NCI-H128 (cell line): Measurements from ENCODE around the gene SUCO.
A peak's percentile ranks its signal among the peaks of the same experiment; 100 is the strongest.

Experiments
- DNase-seq: peaks from one replicate; lab custom pipeline; 2025; ENCODE audit not compliant: unreplicated experiment; lab: John Stamatoyannopoulos, UW

The SUCO gene

GRCh38 chr1:172514108-172514507 lies 18.8 kb upstream of the SUCO start:
- DNase-seq, result no peak

DNA sequence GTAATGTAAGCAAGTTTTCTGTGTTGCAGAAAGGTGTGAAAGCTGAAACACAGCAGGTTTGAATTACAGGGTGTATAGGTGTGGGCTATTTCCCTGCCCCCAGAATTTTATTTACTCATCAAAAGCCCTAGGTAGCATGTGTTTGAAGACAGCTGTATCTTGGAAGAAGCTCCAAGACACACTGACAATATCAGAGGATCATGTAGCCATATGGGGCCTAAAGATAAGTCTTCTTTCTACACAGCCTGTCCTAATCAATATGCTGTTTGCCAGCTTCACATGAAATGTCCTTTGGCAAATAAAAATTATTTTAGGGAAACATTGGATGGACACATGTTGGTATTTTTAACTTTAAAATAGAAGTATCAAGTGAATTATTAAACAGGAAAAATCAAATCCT lies 17.5 kb upstream of the SUCO start:
- DNase-seq, result no peak

GRCh38 chr1:172515927-172516326 lies 17.0 kb upstream of the SUCO start:
- no peak for DNase-seq

DNA sequence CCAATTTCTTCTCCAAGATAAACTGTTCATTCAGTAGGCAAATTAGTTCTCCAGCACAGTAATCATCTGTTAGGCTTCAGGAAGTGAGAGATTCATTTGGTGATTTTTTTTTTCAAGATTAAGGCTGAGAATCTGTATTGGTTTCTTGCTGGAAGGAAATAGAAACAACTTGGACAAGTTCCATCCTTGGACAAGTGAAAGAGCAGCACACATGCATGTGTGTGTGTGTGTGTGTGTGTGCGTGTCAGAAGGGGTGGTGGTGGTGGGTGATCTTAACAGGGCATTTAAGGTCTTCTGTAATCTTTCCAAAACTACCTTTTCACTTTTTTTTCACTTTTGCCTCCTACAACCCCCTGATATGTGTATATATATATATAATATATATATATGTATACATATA lies 15.9 kb upstream of the SUCO start:
- no peak for DNase-seq

- DNase-seq, result no peak
Measured at GRCh38 chr1:172517545-172517944, 15.4 kb upstream of the SUCO start.

DNA sequence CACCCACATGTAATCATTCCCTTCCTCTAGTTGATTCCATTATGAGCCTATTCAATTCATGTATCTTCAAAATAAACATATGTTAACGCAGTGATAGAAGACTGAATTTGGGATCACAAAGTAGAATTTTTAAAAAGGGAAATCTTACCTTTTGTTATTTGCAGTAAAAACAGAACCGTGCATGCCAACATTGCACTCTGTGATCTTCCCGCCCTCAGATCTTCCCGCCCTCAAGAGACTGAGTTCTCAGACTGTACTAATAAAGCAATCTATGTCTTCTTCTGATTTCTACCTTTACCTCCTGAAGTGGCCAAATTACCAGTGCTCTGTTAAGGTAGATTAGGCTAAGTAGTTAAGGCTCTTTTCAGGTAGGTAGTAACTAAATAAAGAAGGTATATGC lies 3.6 kb upstream of the SUCO start:
- no peak for DNase-seq

DNA sequence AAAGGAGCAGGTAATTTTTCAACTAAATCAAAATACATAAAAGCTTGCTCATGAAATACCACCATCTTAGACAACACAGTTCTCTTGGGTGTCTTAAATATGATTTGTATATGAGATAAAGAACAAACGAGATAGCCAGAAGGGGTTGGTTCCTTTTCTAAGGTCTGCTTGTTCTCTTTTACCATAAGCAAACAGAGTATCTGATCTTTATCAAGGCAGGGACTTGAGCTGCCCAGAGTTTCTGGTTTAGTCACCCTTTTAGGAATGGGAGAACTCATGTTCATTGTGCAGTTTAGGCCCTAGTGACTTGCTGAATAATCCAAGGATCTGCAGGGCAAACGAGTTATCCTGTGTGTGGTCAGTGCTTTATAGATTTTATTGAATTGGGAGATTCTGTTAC lies 3.0 kb upstream of the SUCO start:
- DNase-seq, result no peak

GRCh38 chr1:172531412-172532182 lies 1.4 kb upstream of the SUCO start:
- no peak for DNase-seq

DNA sequence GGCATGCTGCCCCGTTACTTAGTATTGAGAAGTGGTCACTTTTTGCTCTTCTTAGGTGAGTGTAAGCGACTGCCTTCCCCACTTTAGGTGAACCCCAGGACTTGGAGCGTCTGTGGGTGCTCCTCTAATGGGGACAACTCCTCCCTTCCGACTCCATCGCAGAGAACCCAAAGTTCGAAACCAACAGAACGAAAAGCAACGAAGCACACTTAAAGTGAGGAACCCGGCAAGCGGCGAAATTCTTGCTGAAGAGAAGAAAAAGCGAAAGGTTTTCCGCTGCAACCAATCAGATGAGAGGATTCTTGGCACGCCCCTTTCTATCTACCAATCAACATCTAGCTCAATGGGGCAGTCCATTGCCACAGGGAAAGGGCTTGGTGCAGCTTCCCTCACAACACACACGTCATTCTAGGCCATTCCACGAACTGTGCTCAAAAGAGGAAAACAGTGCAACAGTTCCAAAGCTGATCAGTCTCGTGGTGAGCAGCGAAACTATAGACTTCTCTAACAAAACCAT lies 709 bp upstream of the SUCO start:
- DNase-seq, result peak; percentile 97

DNA sequence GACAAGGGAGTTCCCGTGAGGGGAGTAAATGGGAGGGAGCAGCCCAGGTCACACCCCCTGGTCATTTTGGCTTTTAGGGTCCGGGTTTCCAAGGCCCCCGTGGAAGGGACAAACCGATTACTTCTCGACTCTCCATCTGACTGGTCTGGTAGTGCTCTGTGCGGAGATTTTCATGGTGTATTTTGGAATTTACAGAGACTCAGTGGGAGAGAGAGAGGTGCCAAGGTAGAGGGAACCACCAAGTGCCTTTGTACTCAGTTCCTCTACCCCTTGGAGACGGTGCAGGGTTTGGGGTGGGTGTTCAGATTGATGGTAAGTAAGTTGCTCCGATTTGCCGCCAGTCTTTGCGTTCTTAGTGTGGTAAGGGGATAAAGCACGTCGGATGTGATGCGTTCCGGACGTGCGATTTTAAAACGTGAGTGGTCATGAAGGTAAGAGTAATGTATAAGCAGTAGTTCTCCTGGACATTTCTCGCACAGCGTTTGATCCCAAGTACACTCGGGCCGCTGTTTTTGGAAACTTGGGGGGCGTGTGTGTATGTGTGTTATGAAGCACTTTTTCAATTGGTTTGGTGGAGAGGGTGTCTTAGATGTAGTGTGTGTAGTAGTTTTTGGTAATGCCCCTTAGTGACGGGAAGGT lies 682 bp downstream of the SUCO start:
- peak; percentile 21 for DNase-seq

- no peak for DNase-seq
Measured at GRCh38 chr1:172536256-172536655, 3.3 kb downstream of the SUCO start.

DNA sequence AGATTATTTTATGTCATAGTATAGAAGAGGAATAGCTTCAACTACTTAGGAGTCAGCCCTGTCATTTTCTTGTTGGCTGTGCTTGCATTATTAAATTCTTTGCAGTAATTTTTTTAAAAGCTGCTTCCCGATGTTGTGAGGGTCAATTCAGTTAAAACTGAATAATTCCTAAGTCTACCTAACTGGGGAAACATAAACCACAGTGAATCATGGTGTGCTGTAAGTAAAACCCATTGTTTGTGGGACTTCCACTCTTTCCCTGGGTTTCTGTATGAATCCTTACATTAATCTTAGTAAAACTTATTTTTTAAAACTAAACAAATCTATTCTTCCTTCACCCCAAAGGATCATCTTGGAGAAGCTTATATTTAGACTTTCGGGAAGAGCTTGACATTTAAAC lies 4.4 kb downstream of the SUCO start:
- DNase-seq, result no peak

GRCh38 chr1:172537827-172538391 lies 5.0 kb downstream of the SUCO start:
- DNase-seq, result no peak

- DNase-seq, result no peak
Measured at GRCh38 chr1:172540635-172541034, 7.7 kb downstream of the SUCO start.

DNA sequence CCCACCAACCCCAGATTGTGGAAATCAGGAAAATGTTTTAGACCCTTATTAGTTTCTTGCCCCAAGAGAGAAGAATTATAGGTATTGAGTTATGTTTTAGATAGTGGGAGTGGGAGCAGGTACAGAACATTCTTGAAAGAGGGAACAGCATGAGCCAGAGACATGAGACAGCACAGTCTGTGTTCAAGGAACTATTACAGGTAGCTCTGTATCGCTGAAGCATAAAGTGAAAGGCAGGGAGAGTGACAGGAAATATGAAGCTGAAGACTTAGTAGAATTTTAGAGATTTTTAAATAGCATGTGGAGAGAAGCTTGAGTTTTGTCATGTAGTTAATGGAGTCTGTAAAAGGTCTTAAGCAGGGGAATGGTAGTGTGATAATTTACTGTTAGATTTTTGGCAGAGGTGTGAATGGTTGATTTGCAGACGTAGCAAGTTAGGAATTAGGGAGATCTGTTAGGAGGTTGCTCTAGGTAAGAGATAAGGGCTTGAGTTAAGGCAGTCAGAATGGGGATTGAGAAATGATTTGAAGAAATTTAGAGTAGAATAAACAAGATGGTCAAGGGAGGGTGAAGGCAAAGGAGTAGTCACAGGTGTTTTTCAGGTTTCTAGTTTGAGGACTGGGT lies 11.6 kb downstream of the SUCO start:
- no peak for DNase-seq

DNA sequence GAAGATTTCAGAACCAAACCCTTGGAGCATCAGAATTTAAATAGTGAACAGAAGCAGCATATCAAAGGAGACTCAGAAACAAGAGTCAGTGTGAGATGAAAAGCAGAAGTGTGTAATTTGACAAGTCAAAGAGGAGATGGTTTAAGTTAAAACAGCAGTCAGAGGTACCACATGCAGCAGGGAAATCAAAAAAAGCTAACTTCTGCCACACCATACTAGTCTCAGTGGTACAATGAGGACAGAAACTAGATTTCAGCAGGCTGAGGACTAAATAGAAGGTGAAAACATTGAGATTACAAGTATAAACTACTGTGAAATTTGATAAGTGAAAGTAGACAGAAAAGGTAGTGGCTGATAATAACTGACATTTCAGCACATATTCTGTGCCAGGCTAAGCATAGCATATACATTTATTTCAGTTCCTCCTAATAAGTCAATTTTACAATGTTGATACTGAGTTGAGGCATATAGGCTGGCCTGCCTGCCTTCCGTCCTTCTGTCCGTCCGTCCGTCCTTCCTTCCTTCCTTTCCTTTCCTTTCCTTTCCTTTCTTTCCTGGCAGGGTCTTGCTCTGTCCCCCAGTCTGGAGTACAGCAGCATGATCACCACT lies 12.6 kb downstream of the SUCO start:
- DNase-seq, result no peak

GRCh38 chr1:172547071-172547470 lies 14.1 kb downstream of the SUCO start:
- no peak for DNase-seq

- DNase-seq, result no peak
Measured at GRCh38 chr1:172549621-172550280, 16.8 kb downstream of the SUCO start.

DNA sequence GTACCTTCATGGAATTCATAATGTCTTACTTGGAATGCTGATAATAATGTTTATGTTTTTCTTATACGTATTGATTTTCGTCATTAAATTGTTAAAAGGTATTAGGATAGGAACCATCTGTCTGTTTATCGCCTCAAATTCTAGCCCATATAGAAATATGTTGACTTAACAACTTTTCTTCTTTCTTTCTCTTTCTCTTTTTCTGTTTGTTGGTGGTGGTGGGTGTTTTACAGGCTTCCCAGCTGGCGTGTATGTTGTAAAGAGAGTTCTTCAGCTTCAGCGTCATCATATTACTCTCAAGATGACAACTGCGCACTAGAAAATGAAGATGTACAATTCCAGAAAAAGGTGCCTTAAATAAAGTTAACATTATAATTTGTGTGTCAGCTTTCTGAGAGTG lies 18.3 kb downstream of the SUCO start:
- DNase-seq, result no peak

DNA sequence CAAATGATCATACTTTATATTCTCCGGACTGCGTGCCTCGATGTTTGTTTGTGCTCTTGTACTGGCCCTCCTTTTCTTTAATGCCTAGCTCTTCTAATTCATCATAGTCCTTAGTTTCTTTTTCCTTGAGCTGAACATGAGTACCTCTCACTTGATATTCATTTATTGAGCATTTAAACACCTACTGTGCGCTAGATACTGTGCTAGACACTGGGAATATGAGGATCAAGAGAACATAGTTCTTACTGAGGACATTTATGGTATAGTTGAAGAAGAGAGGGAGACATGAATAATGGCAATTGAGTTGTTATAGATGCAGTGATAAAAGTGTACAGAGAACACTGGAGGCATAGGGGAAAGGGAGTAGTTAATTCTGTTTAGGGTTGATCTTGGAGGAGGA lies 22.0 kb downstream of the SUCO start:
- no peak for DNase-seq

DNA sequence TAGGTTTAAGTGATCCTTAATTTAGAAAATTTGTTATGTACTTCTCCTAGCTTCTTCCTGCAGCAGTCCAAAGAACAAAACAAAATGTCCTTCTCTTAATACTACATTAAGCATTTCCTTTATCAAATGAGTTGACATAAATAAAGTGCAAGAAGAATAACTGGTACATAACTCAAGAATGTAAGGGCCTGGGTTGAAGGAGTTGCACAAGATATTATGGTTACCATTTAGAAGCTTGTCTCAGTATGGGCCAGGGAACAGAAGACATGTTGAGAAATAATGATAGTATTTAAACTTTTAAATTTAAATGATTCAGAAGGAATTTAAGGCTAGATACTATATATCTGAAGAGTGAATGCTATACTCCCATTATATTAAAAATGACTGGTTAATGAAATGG lies 23.5 kb downstream of the SUCO start:
- DNase-seq, result no peak
